NCI-H748 (cell line): Measurements from ENCODE around the gene INS.
"Not testable (repeated sequence)": the region's sequence is repeated elsewhere in the genome, so short reads cannot be mapped to it uniquely, and the experiment has no call there.

Experiments
- DNase-seq: peaks from one replicate; lab custom pipeline; 2025; ENCODE audit not compliant: unreplicated experiment; lab: John Stamatoyannopoulos, UW

INS gene

GRCh38 chr11:2182692-2183474 lies 21.9 kb upstream of the INS start:
- no peak for DNase-seq

GRCh38 chr11:2182075-2182474 lies 21.1 kb upstream of the INS start:
- DNase-seq, result no peak

- no peak for DNase-seq
Observed at GRCh38 chr11:2180789-2181370, 19.9 kb upstream of the INS start.

GRCh38 chr11:2180347-2180746 lies 19.3 kb upstream of the INS start:
- no peak for DNase-seq

GRCh38 chr11:2179516-2179915 lies 18.5 kb upstream of the INS start:
- DNase-seq, result no peak

GRCh38 chr11:2178906-2179494 lies 18.0 kb upstream of the INS start:
- no peak for DNase-seq

- DNase-seq, result not testable (repeated sequence)
Observed at GRCh38 chr11:2178055-2178773, 17.2 kb upstream of the INS start.

GRCh38 chr11:2177076-2177475 lies 16.1 kb upstream of the INS start:
- DNase-seq, result no peak

- DNase-seq, result no peak
Observed at GRCh38 chr11:2176389-2176900, 15.4 kb upstream of the INS start.

GRCh38 chr11:2175659-2176058 lies 14.7 kb upstream of the INS start:
- DNase-seq, result no peak

- no peak for DNase-seq
Observed at GRCh38 chr11:2174361-2174760, 13.4 kb upstream of the INS start.

- no peak for DNase-seq
Observed at GRCh38 chr11:2173761-2174160, 12.8 kb upstream of the INS start.

GRCh38 chr11:2173150-2173693 lies 12.2 kb upstream of the INS start:
- no peak for DNase-seq

- DNase-seq, result no peak
Observed at GRCh38 chr11:2172676-2173075, 11.7 kb upstream of the INS start.

GRCh38 chr11:2171591-2172003 lies 10.6 kb upstream of the INS start, which contains the start of gene TH:
TH (minus strand) TSS chr11:2171815; CDS start chr11:2171786, 29 bp downstream.
- DNase-seq, result no peak

GRCh38 chr11:2169626-2170570 lies 8.9 kb upstream of the INS start:
- DNase-seq, result no peak

GRCh38 chr11:2169005-2169378 lies 8.0 kb upstream of the INS start:
- DNase-seq, result no peak

- no peak for DNase-seq
Observed at GRCh38 chr11:2168286-2169004, 7.4 kb upstream of the INS start.
